ENCODE results near the gene EDC3. TPM values are rescaled to one million over a fixed set of nuclear protein-coding genes. Genes with fewer than 3 reads are reported as not detected.

The EDC3 gene
- total and polyA plus RNA-seq, 2 of the 4 experiments (the other 2 are of a cell fraction), result 16.8 to 38.0 TPM

DNA sequence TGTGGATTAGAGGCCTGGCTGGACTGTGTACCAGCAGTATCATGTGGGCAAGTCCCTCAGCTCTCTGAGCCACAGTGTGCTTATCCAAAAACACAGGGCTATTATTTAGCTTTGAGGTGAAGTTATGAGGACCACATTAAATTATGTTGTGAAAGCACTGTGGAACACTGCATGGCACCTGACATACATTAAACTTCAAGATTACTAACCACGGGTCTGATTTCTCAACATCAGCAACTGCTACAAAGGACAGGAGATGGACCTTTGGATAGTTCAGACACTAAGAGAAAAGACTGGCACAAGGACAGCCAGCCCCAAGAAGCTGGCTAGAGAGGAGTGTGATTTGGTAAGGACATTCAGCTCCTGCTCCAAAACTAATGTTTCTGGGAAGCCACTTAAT is 58.8 kb downstream of the EDC3 start:
- Histone ChIP-seq H3K56ac (ENCODE audit: extremely low read depth, insufficient read depth, low read length) (no peak overlapping the region), H2AK5ac (ENCODE audit: low read depth, low read length) (no peak overlapping the region), H2BK120ac (ENCODE audit: low read depth, low read length) (no peak overlapping the region), H4K8ac (ENCODE audit: low read depth in 2 of 2, low read length in 2 of 2) (no peak overlapping the region), H3K27me3 (ENCODE audit: control insufficient read depth, insufficient read depth, low read length) (no peaks in the 10 kb centered on the region), H2BK20ac (ENCODE audit: low read depth, low read length) (no peak overlapping the region), H2AFZ (replicated peaks; ENCODE audit: low read length, poor library complexity) (no peak overlapping the region), H3K4me1 (ENCODE audit: control insufficient read depth, insufficient read depth, low read length) (no peaks in the 10 kb centered on the region), H3K4me2 (ENCODE audit: low read depth, low read length) (no peak overlapping the region), H4K91ac (ENCODE audit: insufficient read depth, low read depth, low read length) (no peak overlapping the region), H3K9me3 (ENCODE audit: control insufficient read depth, insufficient read depth, low read length) (no peaks in the 10 kb centered on the region), H3K79me1 (ENCODE audit: low read depth in 1 of 2, low read length in 2 of 2) (peaks cover 1 to 28% of the 10 kb centered on the region in 2 experiments; a peak in 3 of 4 replicates), H3K9me1 (ENCODE audit: insufficient read depth, low read length) (peaks cover under 1% of the 10 kb centered on the region; the same call in 1 of the 2 replicates), H4K5ac (ENCODE audit: low read depth, low read length) (no peak overlapping the region), H3K18ac (ENCODE audit: low read depth, low read length) (no peak overlapping the region), H2BK5ac (ENCODE audit: low read depth, low read length, poor library complexity, severe bottlenecking) (no peak overlapping the region), H4K20me1 (ENCODE audit: insufficient read depth, low read length) (peaks cover 28% of the 10 kb centered on the region), H3K27ac (ENCODE audit: insufficient read depth, low read length) (no peak overlapping the region), H3K36me3 (ENCODE audit: control insufficient read depth, insufficient read depth, low read length) (peaks cover 54% of the 10 kb centered on the region), H2AK9ac (replicated peaks; ENCODE audit: low read depth, low read length, poor library complexity) (no peak overlapping the region), H3K4ac (ENCODE audit: low read depth, low read length) (no peak overlapping the region), H3K23ac (ENCODE audit: low read depth, low read length) (no peak overlapping the region), H3K4me3 (ENCODE audit: insufficient read depth, low read depth, low read length) (no peak overlapping the region), H3K9ac (ENCODE audit: low read depth, low read length) (no peak overlapping the region), H2BK15ac (ENCODE audit: low read depth, low read length) (no peak overlapping the region), H3K14ac (replicated peaks; ENCODE audit: low read depth, low read length) (no peak overlapping the region)
- dilution Hi-C loops (cut with HindIII; ENCODE audit: low sequenced_read_pairs, unreplicated experiment), result no loop called here
- intact Hi-C loops (cut with micrococcal nuclease), result loop anchor here (5.0 kb wide), 1 partner anchor 315 kb away; no protein-coding TSS in a partner anchor
- in situ Hi-C loops (cut with MboI; ENCODE audit: low sequenced_read_pairs), result loop anchor here (5.0 kb wide), 2 partner anchors 130 to 310 kb away; no protein-coding TSS in a partner anchor
- POLR2A ChIA-PET (ENCODE audit: unreplicated experiment), result no interaction called here
- no peak for ATAC-seq (ENCODE audit: low read depth)
- TF ChIP-seq ELK1 (IDR thresholded peaks at IDR 0.05; ENCODE audit: borderline replicate concordance, low read depth, low read length) (no peak), CEBPB (IDR thresholded peaks at IDR 0.05; ENCODE audit: low read depth, low read length) (no peak), POLR2A (IDR thresholded peaks at IDR 0.05; ENCODE audit: low read depth, low read length) (no peak), CTCF (conservative IDR thresholded peaks at IDR 0.05; ENCODE audit: low read depth, low read length) (no peak), MAFK (IDR thresholded peaks at IDR 0.05; ENCODE audit: low read depth, low read length) (no peak), RAD21 (IDR thresholded peaks at IDR 0.05; ENCODE audit: low read length) (no peak), RFX5 (IDR thresholded peaks at IDR 0.05; ENCODE audit: low read depth, low read length) (no peak), USF2 (IDR thresholded peaks at IDR 0.05; ENCODE audit: low read depth, low read length) (no peak), FOS (IDR thresholded peaks at IDR 0.05; ENCODE audit: low read depth, low read length) (no peak), RCOR1 (IDR thresholded peaks at IDR 0.05; ENCODE audit: insufficient replicate concordance, low read length) (no peak), MXI1 (IDR thresholded peaks at IDR 0.05; ENCODE audit: borderline replicate concordance, low read depth, low read length) (no peak), SMC3 (IDR thresholded peaks at IDR 0.05; ENCODE audit: low read depth, low read length) (no peak)
- no TSS peak for BruUV-seq (replicated peaks)
- CTCF ChIA-PET, result interaction anchor here (1.6 kb wide), 1 partner anchor 132 kb away, joined by 6 read pairs; no protein-coding TSS in a partner anchor
- WGBS, 2 experiments (ENCODE audit: extremely low coverage in 2 of 2, insufficient read length in 1 of 2), result no CpG with 5 or more reads among the region's 1 CpG
- DNase-seq, result no peak

All from IMR-90 (cell line).